Fibroblast of lung (primary cell): Measurements from ENCODE around the gene SEC23IP.

Experiments
- EZH2 ChIP-seq: IDR thresholded peaks from 2 replicates; pipeline ENCODE4 v1.5.1; 2012; ENCODE audit warnings: low read length, control low read depth, mild to moderate bottlenecking; ENCODE audit errors: missing control alignments
- TF ChIP-seq, protein P1 (sequence below), 2 donors: IDR thresholded peaks in 1 of 2; conservative IDR thresholded peaks in 1 of 2; 1 replicate in 1 of 2; 2 replicates in 1 of 2; pipeline ENCODE4 v1.5.1; 2011 to 2012; ENCODE audit warnings: low read length in 2 of 2, control low read depth in 1 of 2, inconsistent platforms in 1 of 2, low read depth in 1 of 2, mild to moderate bottlenecking in 1 of 2

DNA sequence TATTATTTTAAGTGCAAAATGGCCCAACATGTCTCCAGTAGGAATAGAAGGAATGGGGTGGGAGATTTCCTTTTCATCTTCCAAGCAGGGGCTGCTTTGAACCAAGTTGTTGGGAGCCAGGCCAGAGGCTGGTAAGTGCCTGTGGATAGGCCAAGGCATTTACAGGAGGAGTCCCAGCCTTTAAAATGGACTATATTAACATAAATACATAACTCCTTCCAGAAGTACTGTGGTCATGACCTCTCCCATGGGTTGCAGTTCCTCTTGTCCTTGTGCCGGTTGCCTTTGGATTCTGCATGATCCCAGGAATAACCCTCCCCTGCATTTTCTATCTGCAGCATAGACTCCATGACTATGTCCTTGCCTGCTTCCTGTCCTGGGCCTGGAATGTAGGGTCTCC lies 95.8 kb downstream of the SEC23IP start:
- TF ChIP-seq, protein P1, sequence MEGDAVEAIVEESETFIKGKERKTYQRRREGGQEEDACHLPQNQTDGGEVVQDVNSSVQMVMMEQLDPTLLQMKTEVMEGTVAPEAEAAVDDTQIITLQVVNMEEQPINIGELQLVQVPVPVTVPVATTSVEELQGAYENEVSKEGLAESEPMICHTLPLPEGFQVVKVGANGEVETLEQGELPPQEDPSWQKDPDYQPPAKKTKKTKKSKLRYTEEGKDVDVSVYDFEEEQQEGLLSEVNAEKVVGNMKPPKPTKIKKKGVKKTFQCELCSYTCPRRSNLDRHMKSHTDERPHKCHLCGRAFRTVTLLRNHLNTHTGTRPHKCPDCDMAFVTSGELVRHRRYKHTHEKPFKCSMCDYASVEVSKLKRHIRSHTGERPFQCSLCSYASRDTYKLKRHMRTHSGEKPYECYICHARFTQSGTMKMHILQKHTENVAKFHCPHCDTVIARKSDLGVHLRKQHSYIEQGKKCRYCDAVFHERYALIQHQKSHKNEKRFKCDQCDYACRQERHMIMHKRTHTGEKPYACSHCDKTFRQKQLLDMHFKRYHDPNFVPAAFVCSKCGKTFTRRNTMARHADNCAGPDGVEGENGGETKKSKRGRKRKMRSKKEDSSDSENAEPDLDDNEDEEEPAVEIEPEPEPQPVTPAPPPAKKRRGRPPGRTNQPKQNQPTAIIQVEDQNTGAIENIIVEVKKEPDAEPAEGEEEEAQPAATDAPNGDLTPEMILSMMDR (conservative IDR thresholded peaks at IDR 0.05 in 1 of 2, IDR thresholded peaks at IDR 0.05 in 1 of 2; ENCODE audit: low read depth in 1 of 2, low read length in 2 of 2) = no peak
- TF ChIP-seq EZH2 = no peak
